Ramos (cell line): ENCODE data around the gene ADGRD1.

ENCODE experiments used
- in situ Hi-C: fragments of 300-500 bp; cut with MboI; formaldehyde crosslinking; loops from one replicate; pipeline ENCODE4 v1.14.3; 2022; ENCODE audit warnings: low sequenced_read_pairs; ENCODE audit not compliant: unreplicated experiment

The ADGRD1 gene

DNA sequence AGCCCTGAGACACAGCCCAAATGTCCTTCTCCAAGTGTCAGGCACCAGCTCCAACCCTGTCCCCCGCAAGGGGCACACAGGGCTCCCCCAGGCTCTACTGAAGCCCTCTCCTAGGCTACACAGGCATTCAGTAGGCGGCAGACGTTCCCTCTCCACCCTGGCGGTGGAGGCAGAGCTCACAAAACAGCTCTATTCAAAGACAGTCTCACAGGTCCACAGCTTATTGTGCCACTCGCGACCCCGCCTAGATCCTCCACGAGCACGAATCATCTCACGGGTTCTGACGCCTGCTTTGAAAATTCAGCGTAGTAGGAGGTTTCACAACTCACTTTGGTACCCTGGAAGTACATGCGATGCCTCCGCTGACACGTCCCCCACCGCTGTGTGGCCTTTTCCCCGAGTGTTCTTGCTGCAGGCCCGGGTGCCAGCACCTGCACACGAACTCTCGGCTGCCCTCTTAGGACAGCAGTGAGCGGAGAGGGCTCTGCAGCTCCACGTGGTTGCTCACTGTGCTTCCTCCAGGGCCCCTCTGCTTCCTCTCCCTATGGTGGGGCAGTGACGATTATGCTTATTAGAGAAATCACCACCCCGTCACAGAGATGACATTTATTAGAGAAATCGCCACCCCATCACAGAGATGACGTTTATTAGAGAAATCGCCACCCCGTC lies 78.5 kb downstream of the ADGRD1 start:
- in situ Hi-C loops = no loop called here

DNA sequence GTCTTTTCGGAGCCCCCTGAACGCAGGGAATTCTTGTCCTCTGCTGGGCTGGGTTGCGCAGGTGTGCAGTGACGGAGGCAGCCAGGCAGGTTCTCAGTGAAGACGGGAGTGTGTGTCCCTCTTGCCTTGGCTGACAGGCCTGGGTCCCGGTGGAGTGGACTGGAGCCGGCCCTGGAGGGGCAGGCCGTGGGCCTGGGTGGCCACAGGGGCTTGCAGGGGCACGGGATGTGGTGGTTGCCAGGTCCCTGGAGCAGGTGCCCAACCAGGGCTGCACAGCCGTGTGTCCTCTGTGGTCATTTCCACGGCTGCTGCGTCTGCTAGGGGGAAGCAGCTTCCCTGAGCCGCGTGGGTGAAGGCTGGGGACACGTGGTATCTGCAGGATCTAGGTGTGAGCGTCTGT lies 79.8 kb downstream of the ADGRD1 start:
- in situ Hi-C loops = no loop called here

DNA sequence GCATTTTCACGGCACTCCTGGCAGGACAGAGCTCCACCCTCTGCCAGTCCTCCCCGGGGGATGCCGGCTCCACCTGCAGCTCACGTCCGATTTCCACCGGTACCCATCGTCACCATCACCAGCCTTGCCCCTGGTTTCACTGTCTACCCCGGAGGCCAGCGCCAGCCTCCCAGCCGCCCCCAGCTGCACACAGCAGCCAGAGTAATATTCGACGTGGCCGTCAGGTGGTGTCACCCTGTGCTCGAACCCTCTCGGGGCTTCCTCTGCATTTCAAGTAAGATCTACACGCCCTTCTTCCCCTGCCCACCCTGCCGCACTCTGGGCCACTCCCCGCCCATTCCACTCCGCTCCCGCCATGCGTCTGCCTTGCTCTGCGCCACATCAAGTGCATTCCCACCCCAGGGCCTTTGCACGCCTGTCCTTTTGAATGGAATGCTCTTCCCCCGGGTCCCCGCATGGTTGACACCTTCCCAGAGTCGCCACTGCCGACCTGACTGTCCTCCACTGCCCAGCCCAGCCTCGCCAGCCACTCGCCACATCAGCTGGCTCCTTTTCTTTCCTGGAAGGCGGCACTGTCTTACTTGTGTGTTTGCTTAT lies 80.3 kb downstream of the ADGRD1 start:
- in situ Hi-C loops = no loop called here

DNA sequence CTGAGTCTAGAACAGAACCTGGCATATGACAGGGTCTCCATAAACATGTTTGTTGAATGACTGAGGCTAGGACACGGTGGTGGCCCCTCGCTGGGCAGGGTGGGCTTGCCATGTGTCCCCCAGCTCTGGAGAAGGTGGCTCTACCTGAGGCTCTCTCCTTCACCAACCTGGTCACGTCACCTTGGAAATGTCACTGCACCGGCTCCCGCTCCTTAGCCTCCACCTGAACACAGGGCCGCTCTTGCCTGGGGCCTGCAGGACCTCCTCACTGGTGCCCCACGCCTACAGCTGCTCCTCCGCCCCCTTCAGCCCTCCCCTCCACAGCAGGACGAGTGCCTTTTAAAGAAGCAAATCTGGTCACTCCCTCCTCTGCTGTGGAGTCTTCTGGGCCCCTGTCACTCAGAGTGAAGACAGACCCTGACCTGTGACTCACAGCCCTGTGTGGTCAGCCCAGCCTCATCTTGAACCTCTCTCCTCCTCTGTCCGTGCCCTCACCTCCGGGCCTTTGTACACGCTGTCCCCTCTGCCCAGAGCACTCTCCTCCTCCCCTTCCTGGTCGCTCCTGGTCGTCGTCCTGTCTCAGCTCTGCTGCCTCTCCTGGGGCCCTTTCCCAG lies 81.0 kb downstream of the ADGRD1 start:
- in situ Hi-C loops = no loop called here

DNA sequence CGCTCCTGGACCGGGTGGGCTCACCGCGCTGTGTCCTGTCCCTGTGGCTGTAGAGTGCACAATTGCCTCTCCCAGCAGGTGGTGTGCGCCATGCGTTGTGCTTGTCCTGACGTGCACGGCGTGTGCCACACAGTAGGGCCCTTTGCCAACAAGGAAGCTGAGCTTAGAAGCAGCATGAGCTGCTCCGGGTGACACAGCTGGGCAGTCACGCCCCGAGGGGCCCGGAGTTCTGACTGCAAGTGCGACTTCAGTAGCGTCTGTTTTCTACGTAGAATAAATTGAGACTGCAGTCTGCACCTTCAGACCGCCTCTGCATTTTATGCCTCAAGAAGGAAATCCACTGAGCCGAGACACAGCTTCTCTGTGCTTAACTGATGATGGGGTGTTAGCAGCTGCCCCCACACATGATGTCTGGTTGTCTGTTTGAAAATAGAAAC lies 81.6 kb downstream of the ADGRD1 start:
- in situ Hi-C loops = no loop called here

DNA sequence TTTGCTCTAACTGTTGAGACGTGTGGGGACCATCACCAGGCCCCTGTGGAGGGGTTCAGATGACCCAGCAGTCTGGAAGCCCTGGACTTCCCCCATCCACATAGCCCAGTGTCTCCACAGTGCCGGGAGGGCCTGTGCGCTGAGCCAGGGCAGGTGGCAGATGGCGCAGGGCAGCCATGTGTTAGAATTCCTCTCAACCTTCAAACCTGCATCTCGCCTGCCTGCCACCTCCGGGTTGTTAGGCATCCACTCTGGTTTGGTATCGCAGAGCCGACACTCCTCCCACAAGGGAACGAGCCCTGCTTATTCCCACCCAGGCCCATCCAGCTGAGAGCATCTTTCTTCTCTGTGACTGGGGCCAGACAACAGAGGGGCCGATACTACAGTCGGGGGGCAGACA lies 84.5 kb downstream of the ADGRD1 start:
- in situ Hi-C loops = no loop called here

DNA sequence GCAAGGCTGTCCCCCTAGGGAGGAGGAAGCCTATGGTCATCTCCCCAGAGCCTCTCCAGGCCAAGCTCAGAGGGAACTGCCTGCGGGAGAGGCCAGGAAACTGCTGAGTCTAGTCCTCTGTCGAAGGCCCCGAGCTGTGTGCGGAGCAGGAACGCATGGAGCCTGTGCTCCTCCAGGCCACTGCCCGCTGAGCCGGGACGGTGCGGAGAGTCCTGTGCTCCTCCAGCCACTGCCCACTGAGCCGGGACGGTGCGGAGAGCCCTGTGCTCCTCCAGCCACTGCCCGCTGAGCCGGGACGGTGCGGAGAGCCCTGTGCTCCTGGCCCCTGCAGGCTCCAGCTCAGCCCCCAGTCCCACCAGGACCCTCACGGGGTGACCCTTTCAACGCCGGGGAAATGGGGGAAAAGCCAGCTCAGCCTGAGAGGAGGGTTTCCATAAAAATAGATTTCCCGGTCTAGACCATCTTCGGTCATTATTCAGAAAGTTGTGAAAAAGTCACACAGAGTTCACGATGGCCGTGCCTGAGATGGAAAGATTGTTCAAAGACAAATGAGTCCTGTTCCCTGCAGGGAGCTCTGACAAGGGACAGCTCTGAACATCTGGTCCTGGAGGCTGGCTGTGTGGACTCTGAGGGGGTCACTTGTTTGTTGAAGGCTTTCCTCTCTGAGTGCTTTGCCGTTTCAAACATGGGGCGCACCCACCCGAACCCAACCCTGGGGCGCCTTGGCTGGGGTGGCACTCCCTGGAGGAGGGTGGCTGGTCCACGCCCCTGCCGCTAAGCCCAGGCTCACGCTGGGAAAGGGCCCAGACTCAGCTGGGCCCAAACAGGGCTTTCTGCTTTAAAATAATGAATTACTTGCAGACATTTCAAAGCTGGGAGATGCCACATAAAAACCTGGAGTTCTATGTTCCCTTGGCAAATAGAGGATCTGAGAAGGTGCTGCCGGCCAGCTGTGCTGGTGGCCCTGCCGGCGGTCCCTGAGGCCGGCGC lies 85.5 kb downstream of the ADGRD1 start:
- in situ Hi-C loops = no loop called here

DNA sequence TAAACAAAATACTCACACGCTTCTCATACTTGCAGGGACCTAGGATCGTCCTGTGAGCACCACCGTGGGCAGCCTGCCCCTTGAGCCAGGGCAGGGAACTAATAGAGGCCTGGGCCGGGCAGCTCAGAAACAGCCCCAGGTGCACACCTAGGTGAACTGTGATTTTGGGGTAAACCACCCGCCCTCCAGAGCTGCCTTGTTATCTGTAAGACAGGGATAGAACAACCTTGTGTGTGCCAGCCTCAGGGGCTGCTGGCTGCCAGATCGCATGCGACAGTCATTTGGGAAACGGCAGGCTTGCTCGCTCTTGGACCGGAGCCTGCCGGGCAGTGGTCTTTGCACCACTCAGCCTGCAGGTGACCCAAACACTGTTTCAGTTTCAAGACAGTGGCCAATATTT lies 86.8 kb downstream of the ADGRD1 start:
- in situ Hi-C loops = no loop called here

DNA sequence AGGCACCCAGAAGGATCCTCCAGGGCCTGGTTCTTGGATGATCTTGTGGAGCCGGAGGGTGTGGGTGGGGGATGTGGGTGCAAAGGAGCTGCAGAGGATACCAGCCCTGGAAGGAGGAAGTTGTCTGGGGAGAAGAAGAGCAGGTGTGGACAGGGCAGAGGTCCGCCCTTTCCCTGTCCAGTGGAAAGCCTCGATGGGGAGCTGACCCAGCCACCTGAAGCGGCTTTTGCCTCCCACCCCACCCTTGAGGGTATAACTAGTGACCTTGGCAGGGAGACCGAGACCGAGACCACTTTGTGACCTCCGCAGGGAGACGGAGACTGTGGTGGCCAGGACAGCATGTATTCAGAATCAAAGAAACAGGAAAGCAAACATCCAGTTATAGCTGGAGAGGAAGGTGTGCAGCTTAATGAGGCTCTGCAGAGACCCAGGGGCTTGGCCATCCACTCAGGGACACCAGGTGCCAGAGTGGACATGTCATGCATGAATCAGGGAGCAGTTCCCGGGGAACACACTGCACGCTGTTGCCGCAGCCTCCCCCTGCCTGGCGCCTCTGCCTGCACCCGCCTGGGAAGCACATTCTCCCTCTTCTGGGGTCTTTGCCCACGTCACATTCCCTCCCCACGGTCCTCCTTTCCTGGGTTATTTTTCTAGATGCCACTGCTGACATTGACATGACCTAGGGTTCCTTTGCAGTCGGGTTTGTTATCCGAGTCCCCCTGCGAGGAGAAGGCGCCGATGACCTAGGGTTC lies 87.7 kb downstream of the ADGRD1 start:
- in situ Hi-C loops = no loop called here

DNA sequence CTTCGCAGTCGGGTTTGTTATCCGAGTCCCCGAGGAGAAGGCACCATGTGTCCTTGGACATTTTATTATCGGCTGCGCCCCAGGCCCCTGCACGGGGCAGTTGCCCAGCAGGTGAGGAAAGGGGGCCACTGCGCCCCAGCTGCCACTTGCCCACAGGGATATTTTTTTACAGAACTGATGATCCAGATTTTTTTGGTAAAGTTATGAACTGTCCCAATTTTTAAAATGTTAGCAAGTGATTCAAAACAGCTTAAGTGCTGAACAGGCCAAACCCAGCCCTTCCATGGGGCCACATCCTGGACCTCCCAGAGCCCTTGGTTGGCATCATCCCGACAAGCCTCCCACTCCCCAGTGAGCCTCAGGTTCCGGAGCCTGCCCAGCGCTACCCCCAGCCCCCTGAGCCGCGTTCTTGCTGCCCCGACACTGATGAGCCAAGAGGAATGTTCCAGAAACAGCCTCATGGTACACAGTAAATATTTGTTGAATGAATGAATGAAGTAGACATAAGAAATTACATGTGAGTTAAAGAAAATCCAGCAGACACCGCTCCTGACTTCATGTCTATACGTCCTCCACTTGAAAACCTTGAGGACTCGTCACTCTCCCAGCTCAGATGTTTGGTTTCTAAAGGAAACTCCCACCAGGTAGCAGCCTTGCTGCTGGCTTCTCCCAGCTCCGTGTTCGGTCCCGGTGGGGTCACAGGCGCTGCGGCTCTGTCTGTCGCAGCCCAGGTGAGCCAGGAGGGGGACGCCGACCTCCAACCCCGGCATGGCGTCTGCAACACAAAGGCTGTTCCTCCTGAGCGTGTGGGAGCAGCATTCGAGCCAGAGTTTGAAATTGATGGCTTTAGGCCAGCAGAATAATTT lies 88.5 kb downstream of the ADGRD1 start:
- in situ Hi-C loops = no loop called here

DNA sequence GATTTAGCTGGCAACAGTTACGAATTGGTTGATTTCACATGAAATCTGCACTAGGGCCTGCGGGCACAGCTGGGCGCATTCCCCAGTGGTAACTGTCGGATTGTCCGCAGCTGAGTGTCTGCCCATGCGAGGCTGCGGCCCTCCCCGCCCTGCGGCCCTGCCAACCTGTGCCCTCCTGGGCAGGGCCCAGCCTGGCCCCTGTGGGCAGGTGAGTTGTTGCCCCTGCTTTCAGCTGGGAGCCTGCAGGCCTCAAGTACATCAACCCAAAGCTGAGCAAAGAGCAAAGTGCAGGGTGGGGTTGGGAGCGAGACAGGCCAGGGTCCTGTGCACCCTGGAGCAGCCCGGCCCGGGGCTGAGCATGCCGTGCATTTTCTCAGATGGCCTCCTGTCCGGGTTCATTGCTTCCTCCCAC lies 89.1 kb downstream of the ADGRD1 start:
- in situ Hi-C loops = no loop called here

DNA sequence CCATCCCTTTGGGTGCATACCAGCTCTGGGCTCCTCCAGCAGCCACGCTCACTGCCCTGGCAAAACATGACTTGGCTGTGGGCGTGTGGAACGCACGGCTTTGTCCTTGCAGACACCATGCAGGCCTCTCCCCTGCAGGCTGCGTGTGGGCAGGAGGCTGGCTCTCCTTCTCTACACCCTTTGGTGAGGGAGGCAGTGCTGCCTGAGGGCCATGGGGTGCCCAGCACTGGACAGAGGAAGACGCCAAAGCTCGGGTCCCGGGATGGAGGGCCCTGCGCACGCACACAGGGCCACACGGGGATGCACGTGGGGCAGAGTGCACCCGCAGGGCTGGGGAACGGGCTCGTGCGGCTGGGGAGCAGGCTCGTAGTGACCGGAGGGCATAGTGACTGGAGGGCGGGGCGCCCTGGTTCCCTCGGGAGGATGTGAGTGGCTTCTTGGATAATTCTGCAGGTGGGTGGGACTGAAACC lies 89.7 kb downstream of the ADGRD1 start:
- in situ Hi-C loops = no loop called here

DNA sequence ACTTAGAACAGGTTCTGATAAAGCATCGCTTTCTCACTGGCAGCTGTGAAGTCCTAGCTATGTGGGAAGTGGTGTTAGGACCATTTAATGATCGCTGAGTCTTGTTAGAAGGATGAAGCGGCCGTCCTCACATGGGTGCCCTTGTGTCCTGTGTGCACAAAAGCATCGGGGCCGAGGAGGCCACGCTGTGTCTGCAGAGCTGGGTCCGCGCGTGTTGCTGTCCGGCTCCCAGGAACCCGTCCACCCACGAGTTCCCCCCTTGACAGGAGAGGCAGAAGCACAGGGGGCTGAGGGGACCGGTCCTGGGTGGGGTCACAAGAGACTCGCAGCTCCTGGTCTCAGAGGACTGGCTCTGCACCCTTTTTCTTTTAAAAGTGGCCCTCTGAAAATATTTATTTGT lies 90.4 kb downstream of the ADGRD1 start:
- in situ Hi-C loops = no loop called here

DNA sequence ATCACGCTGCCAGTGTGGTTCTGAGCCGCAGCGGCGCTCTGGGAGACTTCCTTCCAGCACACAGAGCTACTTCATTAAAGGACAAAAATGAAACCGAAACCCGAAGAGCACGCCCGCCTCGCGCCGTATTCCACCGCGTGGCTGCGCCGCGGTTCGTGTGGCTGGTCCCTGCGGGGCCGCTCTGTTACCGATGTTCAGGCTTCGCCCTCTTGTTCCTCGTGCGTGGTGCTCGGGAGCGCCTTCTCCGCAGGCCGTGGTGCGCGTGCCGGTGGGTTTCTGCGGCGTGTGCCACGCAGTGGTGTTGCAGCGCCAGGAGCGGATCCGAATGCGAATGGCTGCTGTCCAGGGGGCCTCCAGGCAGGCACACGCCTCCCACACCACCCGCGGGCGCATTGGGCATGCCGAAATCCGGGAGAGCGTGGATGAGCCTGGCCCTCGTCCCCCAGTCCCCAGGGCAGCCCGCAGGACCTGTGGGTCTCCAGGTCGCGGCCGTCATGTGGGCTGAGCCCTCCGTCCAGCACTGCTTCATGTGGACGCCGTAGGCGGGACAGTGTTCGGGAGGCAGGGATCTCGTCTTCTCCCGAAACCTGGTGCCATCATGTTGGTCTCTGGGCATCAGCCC lies 91.2 kb downstream of the ADGRD1 start:
- in situ Hi-C loops = no loop called here

DNA sequence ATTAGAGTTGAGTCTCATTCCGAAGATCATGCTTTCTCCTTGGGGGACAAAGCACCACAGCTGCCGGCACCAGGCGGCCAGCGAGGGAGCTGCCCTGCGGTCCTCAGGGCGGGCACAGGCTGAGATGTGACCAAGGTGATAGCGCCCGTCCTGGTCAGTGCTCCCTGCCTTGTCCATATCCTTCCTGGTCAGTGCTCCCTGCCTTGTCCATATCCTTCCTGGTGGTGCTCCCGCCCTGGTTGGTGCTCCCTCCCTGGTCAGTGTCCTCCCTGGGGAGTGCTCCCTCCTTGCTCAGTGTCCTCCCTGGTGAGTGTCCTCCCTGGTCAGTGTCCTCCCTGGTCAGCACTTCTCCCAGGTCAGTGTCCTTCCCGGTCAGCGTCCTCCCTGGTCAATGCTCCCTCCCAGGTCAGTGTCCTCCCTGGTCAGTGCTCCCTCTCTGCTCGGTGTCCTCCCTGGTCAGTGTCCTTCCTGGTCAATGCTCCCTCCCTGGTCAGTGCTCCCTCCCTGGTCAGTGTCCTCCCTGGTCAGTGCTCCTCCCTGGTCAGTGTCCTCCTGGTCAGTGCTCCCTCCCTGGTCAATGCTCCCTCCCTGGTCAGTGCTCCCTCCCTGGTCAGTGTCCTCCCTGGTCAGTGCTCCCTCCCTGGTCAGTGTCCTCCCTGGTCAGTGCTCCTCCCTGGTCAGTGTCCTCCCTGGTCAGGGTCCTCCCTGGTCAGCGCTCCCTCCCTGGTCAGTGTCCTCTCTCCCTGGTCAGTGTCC lies 92.2 kb downstream of the ADGRD1 start:
- in situ Hi-C loops = no loop called here

DNA sequence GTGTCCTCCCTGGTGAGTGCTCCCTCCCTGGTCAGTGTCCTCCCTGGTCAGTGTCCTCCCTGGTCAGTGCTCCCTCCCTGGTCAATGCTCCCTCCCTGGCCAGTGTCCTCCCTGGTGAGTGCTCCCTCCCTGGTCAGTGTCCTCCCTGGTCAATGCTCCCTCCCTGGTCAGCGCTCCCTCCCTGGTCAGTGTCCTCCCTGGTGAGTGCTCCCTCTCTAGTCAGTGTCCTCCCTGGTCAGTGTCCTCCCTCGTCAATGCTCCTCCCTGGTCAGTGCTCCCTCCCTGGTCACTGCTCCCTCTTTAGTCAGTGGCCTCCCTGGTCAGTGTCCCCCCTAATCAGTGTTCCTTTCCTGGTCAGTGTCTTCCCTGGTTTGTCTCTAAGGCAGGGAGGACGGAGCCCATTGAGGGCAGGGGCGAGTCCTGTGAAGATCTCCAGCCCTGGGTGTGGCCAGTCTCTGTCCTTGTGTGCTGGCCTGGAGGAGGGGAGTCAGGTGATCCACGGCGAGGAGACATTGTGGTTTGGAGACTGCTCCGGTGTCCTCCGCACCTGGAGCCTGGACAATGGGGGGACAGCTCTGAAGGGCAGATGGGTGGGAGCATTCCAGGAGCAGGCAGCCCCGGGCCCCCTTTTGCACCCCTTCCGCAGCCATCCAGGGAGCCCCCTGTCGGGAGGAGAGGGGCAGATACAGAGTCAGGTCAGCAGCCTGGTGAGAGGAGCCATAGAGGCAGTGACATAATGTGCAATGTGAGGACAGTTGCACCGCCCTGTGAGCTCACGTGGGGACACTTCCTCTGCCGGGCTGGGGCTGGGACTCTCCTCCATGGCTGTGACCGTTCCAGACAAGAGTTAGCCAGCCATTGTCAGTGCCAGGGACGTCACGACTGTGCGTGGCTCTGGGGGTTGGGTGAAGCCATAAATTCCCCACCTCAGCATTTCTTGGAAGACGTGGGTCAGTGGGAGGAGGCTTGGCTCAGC lies 93.4 kb downstream of the ADGRD1 start:
- in situ Hi-C loops = no loop called here
